MM.1S (cell line): ENCODE results near the gene CHRNE.
"Not testable (repeated sequence)": the region's sequence is repeated elsewhere in the genome, so short reads cannot be mapped to it uniquely, and the experiment has no call there.

Experiments
- DNase-seq: peaks from one replicate; pipeline ENCODE4 v3.0.0-alpha.2; 2015
- H2AFZ ChIP-seq: fragments of 300-600 bp; sonication (generic); 2 replicates; pipeline ENCODE4 v1.6.0; 2016; ENCODE audit warnings: antibody characterized with exemption, low read length
- H3F3A ChIP-seq: fragments of 300-600 bp; sonication (generic); 2 replicates; pipeline ENCODE4 v1.6.1; 2016; ENCODE audit warnings: mild to moderate bottlenecking, antibody characterized with exemption, low read length, moderate library complexity, mixed read lengths; ENCODE audit not compliant: insufficient read depth
- H3K27ac ChIP-seq: fragments of 300-600 bp; sonication (generic); 2 replicates; pipeline ENCODE4 v1.5.1; 2016; ENCODE audit warnings: mild to moderate bottlenecking, low read length
- H3K27me3 ChIP-seq: fragments of 300-600 bp; sonication (generic); replicated peaks from 2 replicates; pipeline ENCODE4 v1.6.0; 2016; ENCODE audit warnings: low read length; ENCODE audit not compliant: insufficient read depth
- H3K36me3 ChIP-seq: fragments of 300-600 bp; sonication (generic); replicated peaks from 2 replicates; pipeline ENCODE4 v1.6.1; 2016; ENCODE audit warnings: mild to moderate bottlenecking, low read length, mixed read lengths; ENCODE audit not compliant: insufficient read depth
- H3K4me1 ChIP-seq: fragments of 300-600 bp; sonication (generic); 2 replicates; pipeline ENCODE4 v1.6.1; 2016; ENCODE audit warnings: low read length, mixed read lengths
- H3K4me2 ChIP-seq: fragments of 300-600 bp; sonication (generic); 2 replicates; pipeline ENCODE4 v1.6.0; 2016; ENCODE audit warnings: low read depth, low read length
- H3K4me3 ChIP-seq: fragments of 300-600 bp; sonication (generic); 2 replicates; pipeline ENCODE4 v1.5.1; 2016; ENCODE audit warnings: low read length, mixed read lengths
- H3K79me2 ChIP-seq: fragments of 300-600 bp; sonication (generic); 2 replicates; pipeline ENCODE4 v1.6.1; 2016; ENCODE audit warnings: mixed run types, low read length, mixed read lengths
- H3K9ac ChIP-seq: fragments of 300-600 bp; sonication (generic); 2 replicates; pipeline ENCODE4 v1.6.1; 2016; ENCODE audit warnings: low read length, mixed read lengths
- H3K9me2 ChIP-seq: fragments of 300-600 bp; sonication (generic); replicated peaks from 2 replicates; pipeline ENCODE4 v1.6.1; 2016; ENCODE audit warnings: mild to moderate bottlenecking, low read length, mixed read lengths; ENCODE audit not compliant: insufficient read depth
- H3K9me3 ChIP-seq: fragments of 300-600 bp; sonication (generic); replicated peaks from 2 replicates; pipeline ENCODE4 v1.6.1; 2016; ENCODE audit warnings: mild to moderate bottlenecking, low read length, mixed read lengths; ENCODE audit not compliant: insufficient read depth
- H4K20me1 ChIP-seq: fragments of 300-600 bp; sonication (generic); 2 replicates; pipeline ENCODE4 v1.6.1; 2016; ENCODE audit warnings: mild to moderate bottlenecking, low read length, moderate library complexity, mixed read lengths; ENCODE audit not compliant: insufficient read depth
- EZH2 ChIP-seq: fragments of 300-600 bp; sonication (generic); optimal IDR thresholded peaks from 2 replicates; pipeline ENCODE3; 2017; ENCODE audit warnings: low read depth, mild to moderate bottlenecking, antibody characterized with exemption, low read length, mixed read lengths
- EZH2phosphoT487 ChIP-seq: fragments of 300-600 bp; sonication (generic); IDR thresholded peaks from 2 replicates; pipeline ENCODE4 v1.6.1; 2018; ENCODE audit warnings: antibody characterized with exemption, low read length
- TF ChIP-seq, protein P1 (sequence below): fragments of 300-600 bp; sonication (generic); IDR thresholded peaks from 2 replicates; pipeline ENCODE4 v1.5.1; 2016; ENCODE audit warnings: antibody characterized with exemption, low read length, mixed read lengths

Gene CHRNE

DNA sequence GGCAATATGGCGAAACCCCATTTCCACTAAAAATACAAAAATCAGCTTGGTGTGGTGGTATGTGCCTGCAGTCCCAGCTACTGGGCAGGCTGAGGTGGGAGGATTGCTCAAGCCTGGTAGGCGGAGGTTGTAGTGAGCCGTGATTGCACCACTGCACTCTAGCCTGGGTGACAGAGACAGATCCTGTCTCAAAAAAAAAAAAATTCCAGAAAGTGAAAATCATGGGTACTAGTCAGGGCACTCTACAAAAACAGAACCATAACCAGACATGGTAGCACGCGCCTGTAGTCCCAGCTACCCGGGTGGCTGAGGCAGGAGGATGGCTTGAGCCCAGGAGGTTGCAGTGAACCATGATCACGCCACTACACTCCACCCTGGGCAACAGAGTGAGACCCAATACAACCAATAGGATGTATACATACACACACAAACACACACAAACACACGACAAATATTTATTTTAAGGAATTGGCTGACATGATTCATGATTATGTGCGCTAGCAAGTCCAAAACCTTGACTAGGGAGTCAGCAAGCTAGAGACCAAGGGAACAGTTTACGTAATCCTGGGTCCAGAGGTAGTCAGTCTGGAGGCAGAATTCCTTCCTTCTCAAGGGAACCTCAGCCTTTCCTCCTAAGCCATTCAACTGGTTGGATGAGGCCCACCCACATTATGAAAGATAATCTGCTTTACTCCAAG, 17.6 kb upstream of the CHRNE start:
- Histone ChIP-seq H3K4me3 (no peak overlapping the region), H3K4me1 (no peaks in the 10 kb centered on the region), H3K27me3 (no peaks in the 10 kb centered on the region), H3K27ac (no peak overlapping the region), H3K9ac (no peak overlapping the region), H3F3A (no peaks in the 10 kb centered on the region), H2AFZ (no peak overlapping the region), H3K9me3 (no peaks in the 10 kb centered on the region), H3K36me3 (no peaks in the 10 kb centered on the region), H3K4me2 (no peak overlapping the region), H3K9me2 (no peaks in the 10 kb centered on the region), H4K20me1 (no peaks in the 10 kb centered on the region), H3K79me2 (no peaks in the 10 kb centered on the region)
- DNase-seq, result no peak
- TF ChIP-seq EZH2phosphoT487 (no peak), EZH2 (no peak)

DNA sequence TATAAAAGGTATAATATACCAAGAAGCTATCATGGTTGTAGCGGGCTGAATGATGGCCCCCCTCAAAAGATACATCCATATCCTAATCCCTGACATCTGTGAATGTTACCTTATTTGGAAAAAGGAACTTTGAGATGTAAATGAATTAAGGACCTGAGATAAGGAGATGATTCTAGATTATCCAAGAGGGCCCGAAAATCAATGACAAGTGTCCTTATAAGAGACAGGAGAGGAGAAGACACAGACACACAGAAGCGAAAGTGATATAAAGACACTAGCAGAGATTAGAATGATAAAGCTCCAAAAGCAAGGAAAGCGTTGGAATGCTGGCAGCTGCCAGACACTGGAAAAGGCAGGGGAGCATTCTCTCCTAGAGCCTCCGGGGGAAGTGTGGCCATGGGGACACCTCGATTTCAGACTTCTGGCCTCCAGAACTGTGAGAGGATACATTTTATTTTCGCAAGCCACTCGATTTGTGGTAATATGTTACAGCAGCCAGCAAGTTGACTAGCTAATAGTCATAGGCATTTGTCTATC, 16.7 kb upstream of the CHRNE start:
- Histone ChIP-seq H3K9me2 (no peaks in the 10 kb centered on the region), H3K36me3 (no peaks in the 10 kb centered on the region), H4K20me1 (no peaks in the 10 kb centered on the region), H3K4me3 (no peak overlapping the region), H3K27me3 (no peaks in the 10 kb centered on the region), H3K79me2 (no peaks in the 10 kb centered on the region), H3K9ac (no peak overlapping the region), H3F3A (no peaks in the 10 kb centered on the region), H3K4me2 (no peak overlapping the region), H2AFZ (no peak overlapping the region), H3K9me3 (no peaks in the 10 kb centered on the region), H3K27ac (no peak overlapping the region), H3K4me1 (no peaks in the 10 kb centered on the region)
- DNase-seq, result no peak
- TF ChIP-seq, protein P1, sequence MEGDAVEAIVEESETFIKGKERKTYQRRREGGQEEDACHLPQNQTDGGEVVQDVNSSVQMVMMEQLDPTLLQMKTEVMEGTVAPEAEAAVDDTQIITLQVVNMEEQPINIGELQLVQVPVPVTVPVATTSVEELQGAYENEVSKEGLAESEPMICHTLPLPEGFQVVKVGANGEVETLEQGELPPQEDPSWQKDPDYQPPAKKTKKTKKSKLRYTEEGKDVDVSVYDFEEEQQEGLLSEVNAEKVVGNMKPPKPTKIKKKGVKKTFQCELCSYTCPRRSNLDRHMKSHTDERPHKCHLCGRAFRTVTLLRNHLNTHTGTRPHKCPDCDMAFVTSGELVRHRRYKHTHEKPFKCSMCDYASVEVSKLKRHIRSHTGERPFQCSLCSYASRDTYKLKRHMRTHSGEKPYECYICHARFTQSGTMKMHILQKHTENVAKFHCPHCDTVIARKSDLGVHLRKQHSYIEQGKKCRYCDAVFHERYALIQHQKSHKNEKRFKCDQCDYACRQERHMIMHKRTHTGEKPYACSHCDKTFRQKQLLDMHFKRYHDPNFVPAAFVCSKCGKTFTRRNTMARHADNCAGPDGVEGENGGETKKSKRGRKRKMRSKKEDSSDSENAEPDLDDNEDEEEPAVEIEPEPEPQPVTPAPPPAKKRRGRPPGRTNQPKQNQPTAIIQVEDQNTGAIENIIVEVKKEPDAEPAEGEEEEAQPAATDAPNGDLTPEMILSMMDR, result no peak
- TF ChIP-seq EZH2, result no peak
- no peak for TF ChIP-seq EZH2phosphoT487

DNA sequence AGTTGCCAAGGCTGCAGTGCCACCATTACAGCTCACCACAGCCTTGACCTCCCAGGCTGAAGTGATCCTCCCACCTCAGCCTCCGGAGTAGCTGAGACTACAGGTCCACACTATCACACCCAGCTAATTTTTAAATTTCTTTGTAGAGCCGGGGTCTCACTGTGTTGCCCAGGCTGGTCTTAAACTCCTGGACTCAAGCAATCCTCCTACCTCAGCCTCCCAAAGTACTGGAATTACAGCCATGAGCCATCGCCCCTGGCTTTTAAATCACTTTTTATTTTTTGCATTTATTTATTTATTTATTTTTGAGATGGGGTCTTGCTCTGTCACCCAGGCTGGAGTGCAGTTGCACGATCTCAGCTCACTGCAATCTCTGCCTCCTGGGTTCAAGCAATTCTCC, 11.7 kb upstream of the CHRNE start:
- H3K9ac ChIP-seq, H4K20me1 ChIP-seq, H2AFZ ChIP-seq, H3K9me2 ChIP-seq, H3K9me3 ChIP-seq, H3K4me1 ChIP-seq, H3K79me2 ChIP-seq, H3F3A ChIP-seq, H3K27me3 ChIP-seq, H3K36me3 ChIP-seq, H3K27ac ChIP-seq, DNase-seq, H3K4me2 ChIP-seq, H3K4me3 ChIP-seq: not testable (repeated sequence)

DNA sequence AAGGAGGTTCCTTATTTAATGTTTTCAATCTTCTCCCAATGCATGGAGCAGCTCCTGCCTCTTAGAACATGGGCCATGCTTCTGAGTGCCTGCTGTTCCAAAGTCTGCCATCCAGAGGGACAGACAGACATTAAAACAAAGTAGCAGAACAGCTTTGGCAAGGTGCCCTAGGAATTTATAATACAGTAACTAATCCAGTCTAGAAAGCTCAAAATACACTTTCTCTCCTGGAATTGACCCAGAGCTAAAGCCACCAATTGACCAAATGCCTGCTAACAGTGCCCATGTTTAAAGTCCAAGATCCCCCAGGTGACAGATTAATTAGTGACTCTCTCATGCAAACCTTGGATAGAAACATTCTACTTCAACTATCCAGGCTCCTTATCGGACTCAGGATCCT, 11.1 kb upstream of the CHRNE start:
- H3K4me1 ChIP-seq, result no peaks in the 10 kb centered on the region
- H3K27ac ChIP-seq, result no peak overlapping the region
- H3K9ac ChIP-seq, result no peak overlapping the region
- H2AFZ ChIP-seq, result no peak overlapping the region
- no peaks in the 10 kb centered on the region for H3K9me3 ChIP-seq
- H3K9me2 ChIP-seq, result no peaks in the 10 kb centered on the region
- H4K20me1 ChIP-seq, result no peaks in the 10 kb centered on the region
- DNase-seq, result no peak
- TF ChIP-seq EZH2phosphoT487, result no peak
- TF ChIP-seq, protein P1, result no peak
- TF ChIP-seq EZH2, result no peak
- no peak overlapping the region for H3K4me2 ChIP-seq
- no peaks in the 10 kb centered on the region for H3K36me3 ChIP-seq
- no peaks in the 10 kb centered on the region for H3K79me2 ChIP-seq
- no peaks in the 10 kb centered on the region for H3K27me3 ChIP-seq
- H3F3A ChIP-seq, result no peaks in the 10 kb centered on the region
- H3K4me3 ChIP-seq, result no peak overlapping the region
